Measurements from ENCODE around the gene SPOP. TPM values are rescaled to one million over a fixed set of nuclear protein-coding genes. Genes with fewer than 3 reads are reported as not detected.

The SPOP gene
- total RNA-seq, 1 experiment from 2014 or later: 52.3 TPM

DNA sequence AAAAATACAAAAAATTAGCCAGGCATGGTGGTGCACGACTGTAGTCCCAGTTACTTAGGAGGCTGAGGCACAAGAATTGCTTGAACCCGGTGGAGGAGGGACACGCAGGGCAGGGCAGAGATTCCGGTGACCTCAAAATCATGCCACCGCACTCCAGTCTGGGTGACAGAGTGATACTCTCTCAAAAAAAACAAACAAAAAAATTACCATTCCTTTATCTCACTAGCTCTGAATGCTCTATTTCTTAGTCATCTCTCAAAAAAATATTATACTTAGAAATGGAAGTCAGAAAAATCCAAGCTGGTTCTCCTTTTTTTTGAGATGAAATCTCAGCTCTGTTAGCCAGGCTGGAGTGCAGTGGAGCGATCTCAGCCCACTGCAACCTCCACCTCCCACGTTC is 40.8 kb downstream of the SPOP start:
- TF ChIP-seq, protein P1, sequence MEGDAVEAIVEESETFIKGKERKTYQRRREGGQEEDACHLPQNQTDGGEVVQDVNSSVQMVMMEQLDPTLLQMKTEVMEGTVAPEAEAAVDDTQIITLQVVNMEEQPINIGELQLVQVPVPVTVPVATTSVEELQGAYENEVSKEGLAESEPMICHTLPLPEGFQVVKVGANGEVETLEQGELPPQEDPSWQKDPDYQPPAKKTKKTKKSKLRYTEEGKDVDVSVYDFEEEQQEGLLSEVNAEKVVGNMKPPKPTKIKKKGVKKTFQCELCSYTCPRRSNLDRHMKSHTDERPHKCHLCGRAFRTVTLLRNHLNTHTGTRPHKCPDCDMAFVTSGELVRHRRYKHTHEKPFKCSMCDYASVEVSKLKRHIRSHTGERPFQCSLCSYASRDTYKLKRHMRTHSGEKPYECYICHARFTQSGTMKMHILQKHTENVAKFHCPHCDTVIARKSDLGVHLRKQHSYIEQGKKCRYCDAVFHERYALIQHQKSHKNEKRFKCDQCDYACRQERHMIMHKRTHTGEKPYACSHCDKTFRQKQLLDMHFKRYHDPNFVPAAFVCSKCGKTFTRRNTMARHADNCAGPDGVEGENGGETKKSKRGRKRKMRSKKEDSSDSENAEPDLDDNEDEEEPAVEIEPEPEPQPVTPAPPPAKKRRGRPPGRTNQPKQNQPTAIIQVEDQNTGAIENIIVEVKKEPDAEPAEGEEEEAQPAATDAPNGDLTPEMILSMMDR (IDR thresholded peaks at IDR 0.05; ENCODE audit: unreplicated experiment): no peak
- BruUV-seq (replicated peaks): no TSS peak
- no peaks in the 10 kb centered on the region for H3K27me3 Mint-ChIP-seq (ENCODE audit: insufficient read depth, unreplicated experiment)
- H3K9me3 Mint-ChIP-seq (ENCODE audit: unreplicated experiment): no peaks in the 10 kb centered on the region
- ChIA-PET CTCF (interaction anchor here (1.2 kb wide), 2 partner anchors 10 to 42 kb away, joined by 4 read pairs; no protein-coding TSS in a partner anchor), POLR2A (interaction anchor here (0.7 to 0.9 kb wide), 2 partner anchors 12 to 24 kb away, joined by 3 to 4 read pairs; no protein-coding TSS in a partner anchor)
- H3K27ac Mint-ChIP-seq (ENCODE audit: low read depth, unreplicated experiment): no peak overlapping the region
- no peak for DNase-seq (ENCODE audit: unreplicated experiment)
- H3K36me3 Mint-ChIP-seq (ENCODE audit: insufficient read depth, unreplicated experiment): peaks cover 14% of the 10 kb centered on the region
- intact Hi-C loops (cut with micrococcal nuclease): no loop called here
- H3K4me1 Mint-ChIP-seq (ENCODE audit: insufficient read depth, unreplicated experiment): no peaks in the 10 kb centered on the region
- H3K4me3 Mint-ChIP-seq (ENCODE audit: unreplicated experiment): no peak overlapping the region

DNA sequence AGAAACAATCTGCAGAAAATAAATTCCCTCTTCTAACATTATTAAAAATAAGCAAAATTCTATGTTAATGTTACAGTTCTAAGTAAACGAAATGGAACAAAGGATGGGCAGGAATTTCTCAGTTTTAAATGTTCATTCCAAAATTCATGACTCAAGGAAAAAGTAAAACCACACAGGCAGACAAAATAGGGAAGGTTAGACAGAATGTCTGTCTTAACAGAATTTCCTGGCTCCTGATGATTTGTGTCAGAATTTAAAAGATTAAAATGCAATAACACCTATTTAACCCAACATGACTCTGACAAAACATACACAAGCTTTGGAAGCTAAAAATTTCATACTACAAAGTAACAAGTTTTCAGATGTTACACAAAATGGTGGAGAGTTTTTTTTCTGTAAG is 42.8 kb downstream of the SPOP start:
- BruUV-seq (replicated peaks): no TSS peak
- ChIA-PET CTCF (interaction anchor here (0.6 to 2.2 kb wide), 2 partner anchors 11 to 76 kb away, joined by 5 to 7 read pairs; no protein-coding TSS in a partner anchor), POLR2A (interaction anchor here (1.0 kb wide), 1 partner anchor 18 kb away, joined by 4 read pairs; no protein-coding TSS in a partner anchor)
- Mint-ChIP-seq H3K4me1 (ENCODE audit: insufficient read depth, unreplicated experiment) (peaks cover 4% of the 10 kb centered on the region), H3K27ac (ENCODE audit: low read depth, unreplicated experiment) (no peak overlapping the region), H3K36me3 (ENCODE audit: insufficient read depth, unreplicated experiment) (peaks cover 14% of the 10 kb centered on the region), H3K9me3 (ENCODE audit: unreplicated experiment) (no peaks in the 10 kb centered on the region), H3K27me3 (ENCODE audit: insufficient read depth, unreplicated experiment) (no peaks in the 10 kb centered on the region), H3K4me3 (ENCODE audit: unreplicated experiment) (no peak overlapping the region)
- no peak for DNase-seq (ENCODE audit: unreplicated experiment)
- intact Hi-C loops (cut with micrococcal nuclease): no loop called here
- TF ChIP-seq, protein P1 (IDR thresholded peaks at IDR 0.05; ENCODE audit: unreplicated experiment): no peak

DNA sequence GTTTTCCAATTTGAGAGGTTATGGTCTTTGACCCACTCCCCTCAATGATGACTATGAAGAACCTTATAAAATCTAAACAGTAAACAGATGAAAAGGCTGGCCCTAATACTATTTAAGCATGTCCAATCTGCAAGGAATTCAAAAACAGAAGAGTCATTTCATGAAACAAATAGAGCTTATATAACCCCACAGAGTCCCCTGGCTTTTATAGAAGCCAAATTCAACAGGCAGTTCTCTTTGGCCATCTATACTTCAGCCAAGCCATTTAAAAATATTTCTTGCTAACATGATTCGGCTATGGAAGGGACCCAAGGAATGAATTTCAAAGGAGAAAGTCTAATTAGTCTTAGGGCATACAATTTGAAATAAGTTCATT is 43.4 kb downstream of the SPOP start:
- DNase-seq (ENCODE audit: unreplicated experiment): no peak
- Mint-ChIP-seq H3K9me3 (ENCODE audit: unreplicated experiment) (no peaks in the 10 kb centered on the region), H3K27ac (ENCODE audit: low read depth, unreplicated experiment) (no peak overlapping the region), H3K4me1 (ENCODE audit: insufficient read depth, unreplicated experiment) (peaks cover 4% of the 10 kb centered on the region), H3K4me3 (ENCODE audit: unreplicated experiment) (no peak overlapping the region), H3K27me3 (ENCODE audit: insufficient read depth, unreplicated experiment) (no peaks in the 10 kb centered on the region), H3K36me3 (ENCODE audit: insufficient read depth, unreplicated experiment) (peaks cover 14% of the 10 kb centered on the region)
- CTCF ChIA-PET: interaction anchor here (2.2 kb wide), 1 partner anchor 12 kb away, joined by 7 read pairs; no protein-coding TSS in a partner anchor
- POLR2A ChIA-PET: interaction anchor here (0.6 to 4.1 kb wide), 3 partner anchors 11 to 43 kb away, joined by 3 to 22 read pairs (median 3); no protein-coding TSS in a partner anchor
- intact Hi-C loops (cut with micrococcal nuclease): no loop called here
- TF ChIP-seq, protein P1 (IDR thresholded peaks at IDR 0.05; ENCODE audit: unreplicated experiment): no peak
- no TSS peak for BruUV-seq (replicated peaks)

DNA sequence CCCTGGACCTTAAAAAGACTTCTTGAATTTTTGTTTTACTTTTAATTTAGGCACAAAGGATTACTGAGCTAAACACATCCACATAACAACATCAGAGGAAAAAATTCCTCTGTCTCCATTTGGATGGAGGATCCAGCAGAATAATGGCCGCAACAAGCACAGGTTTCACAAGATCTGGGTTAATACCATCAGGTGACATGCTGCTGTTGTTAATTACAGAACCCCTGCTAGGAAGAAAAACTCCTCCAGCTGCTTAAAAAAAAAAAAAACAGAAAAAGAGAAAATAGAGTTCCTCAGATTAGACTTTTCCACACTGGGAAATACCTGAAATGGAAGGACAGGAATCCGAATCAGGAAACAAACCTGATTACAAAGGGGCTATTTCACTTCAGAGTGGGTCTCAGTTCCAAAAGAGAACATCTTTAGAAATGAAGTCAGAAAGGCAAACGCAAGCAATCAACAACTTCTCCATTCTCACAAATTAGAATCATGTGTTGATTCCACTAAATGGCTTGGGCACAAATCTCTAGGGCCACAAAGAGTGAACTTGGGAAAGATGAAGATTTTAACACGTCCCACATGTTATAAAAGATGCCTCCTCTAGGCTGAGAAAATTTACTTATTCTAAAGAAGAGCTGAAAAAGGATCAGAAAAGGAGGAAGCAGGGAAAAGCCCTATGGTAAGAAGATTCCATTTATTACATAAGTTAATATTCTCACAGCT is 44.0 kb downstream of the SPOP start:
- Mint-ChIP-seq H3K36me3 (ENCODE audit: insufficient read depth, unreplicated experiment) (peaks cover 15% of the 10 kb centered on the region), H3K4me1 (ENCODE audit: insufficient read depth, unreplicated experiment) (peaks cover 4% of the 10 kb centered on the region), H3K27ac (ENCODE audit: low read depth, unreplicated experiment) (no peak overlapping the region), H3K9me3 (ENCODE audit: unreplicated experiment) (no peaks in the 10 kb centered on the region), H3K27me3 (ENCODE audit: insufficient read depth, unreplicated experiment) (no peaks in the 10 kb centered on the region), H3K4me3 (ENCODE audit: unreplicated experiment) (no peak overlapping the region)
- BruUV-seq (replicated peaks): no TSS peak
- DNase-seq (ENCODE audit: unreplicated experiment): no peak
- ChIA-PET POLR2A (interaction anchor here (0.6 to 4.1 kb wide), 4 partner anchors 12 to 43 kb away, joined by 3 to 22 read pairs (median 4); no protein-coding TSS in a partner anchor), CTCF (interaction anchor here (2.2 kb wide), 1 partner anchor 12 kb away, joined by 7 read pairs; no protein-coding TSS in a partner anchor)
- TF ChIP-seq, protein P1 (IDR thresholded peaks at IDR 0.05; ENCODE audit: unreplicated experiment): no peak
- intact Hi-C loops (cut with micrococcal nuclease): no loop called here
